Measurements from ENCODE around the gene SLC13A5.

- TF ChIP-seq CTCF (IDR thresholded peaks at IDR 0.05 in 2 of 3, conservative IDR thresholded peaks at IDR 0.05 in 1 of 3; ENCODE audit: insufficient read depth in 2 of 3, low read depth in 1 of 3, low read length in 3 of 3) = no peak
- TF ChIP-seq XRCC4 (IDR thresholded peaks at IDR 0.05; ENCODE audit: extremely low read depth, insufficient read depth, insufficient read length) = no peak
- TF ChIP-seq KLF13 (tag; IDR thresholded peaks at IDR 0.05; ENCODE audit: borderline replicate concordance, low read depth) = no peak
- no peak for TF ChIP-seq ZNF384 (IDR thresholded peaks at IDR 0.05; ENCODE audit: low read depth, low read length)
- TF ChIP-seq EZH2 (IDR thresholded peaks at IDR 0.05; ENCODE audit: borderline replicate concordance, low read depth, low read length) = no peak
- TF ChIP-seq FOXA1 (IDR thresholded peaks at IDR 0.05; ENCODE audit: borderline replicate concordance) = no peak
These were observed 70.6 kb downstream of the SLC13A5 start for GRCh38 chr17:6642592-6642991.
